HG03442 (cell line): ENCODE measurements around the gene RALGAPA1.
A peak's percentile ranks its signal among the peaks of the same experiment; 100 is the strongest.

Source experiments
- ATAC-seq: cut with Tn5 transposase; IDR thresholded peaks from one replicate; pipeline ENCODE4 v1.9.1; 2021; ENCODE audit warnings: mild to moderate bottlenecking, moderate library complexity; ENCODE audit not compliant: unreplicated experiment

Gene RALGAPA1

DNA sequence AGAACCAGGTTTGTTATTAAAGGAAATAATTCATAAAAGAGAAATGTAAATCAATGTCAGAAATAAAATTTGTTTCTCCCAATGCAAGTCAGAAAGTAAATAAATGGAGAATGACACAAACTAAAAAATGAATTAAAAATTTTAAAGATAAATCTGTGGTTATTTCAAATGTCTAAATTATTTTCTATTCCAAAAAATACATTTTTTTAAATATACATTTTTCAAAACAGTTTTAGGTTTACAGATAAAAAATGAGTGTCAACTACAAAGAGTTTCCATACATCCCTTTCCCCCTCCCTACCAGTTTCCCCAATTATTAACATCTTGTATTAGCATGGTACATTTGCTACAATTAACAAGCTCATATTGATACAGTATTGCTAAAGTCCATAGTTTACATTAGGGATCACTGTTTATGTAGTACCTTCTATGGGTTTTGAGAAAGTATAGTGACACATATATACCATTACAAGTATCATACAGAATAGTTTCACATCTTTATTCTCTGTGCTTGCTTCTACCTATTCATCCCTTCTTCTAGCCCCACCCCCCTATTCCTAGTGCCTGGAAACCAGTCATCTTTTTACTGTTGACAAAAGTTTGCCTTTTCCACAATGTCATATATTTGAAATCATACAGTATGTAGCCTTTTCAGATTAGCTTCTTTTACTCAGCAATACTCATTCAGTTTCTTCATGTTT is 104.2 kb downstream of the RALGAPA1 start:
- ATAC-seq, result no peak

DNA sequence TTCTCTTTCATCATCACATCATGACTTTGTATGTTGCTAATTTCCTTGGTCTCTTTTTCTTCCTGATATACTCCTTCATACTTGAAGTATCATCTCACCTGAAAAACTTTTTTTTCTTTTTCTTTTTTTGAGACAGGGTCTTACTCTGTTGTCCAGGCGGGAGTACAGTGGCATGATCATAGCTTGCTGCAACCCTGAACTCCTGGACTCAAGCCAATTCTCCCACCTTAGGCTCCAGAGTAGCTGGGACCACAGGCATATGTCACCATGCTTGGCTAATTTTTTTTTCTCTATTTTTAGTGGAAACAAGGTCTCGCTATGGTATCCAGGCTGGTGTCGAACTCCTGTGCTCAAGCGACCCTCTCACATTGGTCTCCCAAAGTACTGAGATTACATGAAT is 107.6 kb downstream of the RALGAPA1 start:
- ATAC-seq, result no peak

DNA sequence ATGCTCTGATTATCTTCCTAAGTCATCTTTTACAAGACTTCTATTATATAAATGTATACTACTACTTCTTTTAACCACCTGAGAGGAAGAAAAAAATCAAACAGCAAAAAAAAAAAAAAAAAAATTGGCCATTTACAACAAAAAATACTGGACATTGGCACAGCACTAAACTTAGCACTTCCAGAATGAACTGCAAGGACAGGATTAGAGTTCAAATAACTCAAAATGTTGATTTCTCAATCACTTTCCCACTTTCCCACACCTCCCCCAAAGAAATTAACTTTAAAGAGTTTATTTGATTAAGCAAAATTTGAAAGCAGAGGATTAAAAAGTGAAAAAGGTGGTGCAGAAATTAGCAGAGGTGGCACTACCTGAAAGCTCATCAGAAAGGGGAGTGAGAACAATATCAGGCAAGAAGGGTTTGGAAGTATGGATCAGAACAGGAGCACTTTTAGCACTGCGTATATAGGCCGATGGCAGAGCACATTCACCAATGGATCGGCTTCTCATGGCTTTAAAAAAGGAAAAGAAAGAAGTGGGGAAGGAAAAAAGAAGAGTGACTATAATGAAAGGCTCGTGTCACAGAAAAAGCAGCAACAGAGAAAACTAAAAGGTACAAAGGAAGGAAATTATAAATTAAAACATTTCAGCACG is 109.2 kb downstream of the RALGAPA1 start:
- no peak for ATAC-seq

DNA sequence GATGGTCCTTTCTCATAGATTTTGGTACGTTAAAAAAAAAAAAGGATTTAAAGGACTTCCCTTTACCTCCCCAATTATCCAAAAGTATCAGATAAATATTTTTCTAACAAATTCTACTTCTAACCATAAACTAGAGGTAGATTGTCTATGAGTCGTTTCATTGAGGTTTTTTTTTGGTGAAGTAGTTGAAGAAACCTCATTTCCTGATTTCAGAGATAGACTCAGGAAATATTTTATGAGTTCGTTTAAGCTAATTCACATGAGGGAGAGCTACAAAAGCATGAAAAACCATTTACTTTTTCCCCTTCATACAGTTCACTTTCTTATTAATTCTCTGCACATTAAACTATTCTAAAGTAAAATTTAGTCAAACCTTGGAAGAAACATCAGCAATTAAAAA is 112.5 kb downstream of the RALGAPA1 start:
- no peak for ATAC-seq

DNA sequence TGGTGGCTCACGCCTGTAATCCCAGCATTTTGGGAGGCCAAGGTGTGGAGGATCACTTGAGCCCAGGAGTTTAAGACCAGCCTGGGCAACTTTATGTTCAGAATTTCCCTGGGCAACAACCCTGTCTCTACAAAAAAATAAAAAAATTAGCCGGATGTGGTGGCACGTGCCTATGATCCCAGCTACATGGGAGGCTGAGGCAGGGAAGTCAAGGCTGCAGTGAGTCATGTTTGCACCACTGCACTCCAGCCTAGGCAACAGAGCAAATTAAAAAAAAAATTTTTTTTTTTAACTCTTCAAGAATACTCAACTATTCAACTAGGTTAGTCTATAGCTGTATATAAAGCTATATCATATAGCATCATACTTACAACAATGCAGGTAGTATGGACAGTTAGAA is 113.0 kb downstream of the RALGAPA1 start:
- ATAC-seq, result no peak

DNA sequence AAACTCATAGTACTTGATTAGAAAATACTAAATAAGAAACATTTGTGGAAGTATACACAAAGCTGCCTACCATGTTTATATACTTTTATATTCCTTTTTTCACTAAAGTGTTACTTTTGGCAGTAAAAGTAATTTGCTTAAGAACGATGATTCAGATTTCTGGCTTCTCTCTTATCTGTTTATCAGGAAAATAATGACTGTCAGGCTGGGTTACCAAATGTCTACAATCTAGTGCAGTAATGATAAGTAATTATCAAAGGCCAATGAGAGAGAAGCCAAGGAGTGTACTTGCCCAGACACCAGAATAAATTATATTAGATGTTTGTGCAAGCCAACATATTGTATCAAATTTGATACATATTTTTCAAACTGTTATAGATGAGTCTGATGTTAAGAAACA is 113.4 kb downstream of the RALGAPA1 start:
- no peak for ATAC-seq

DNA sequence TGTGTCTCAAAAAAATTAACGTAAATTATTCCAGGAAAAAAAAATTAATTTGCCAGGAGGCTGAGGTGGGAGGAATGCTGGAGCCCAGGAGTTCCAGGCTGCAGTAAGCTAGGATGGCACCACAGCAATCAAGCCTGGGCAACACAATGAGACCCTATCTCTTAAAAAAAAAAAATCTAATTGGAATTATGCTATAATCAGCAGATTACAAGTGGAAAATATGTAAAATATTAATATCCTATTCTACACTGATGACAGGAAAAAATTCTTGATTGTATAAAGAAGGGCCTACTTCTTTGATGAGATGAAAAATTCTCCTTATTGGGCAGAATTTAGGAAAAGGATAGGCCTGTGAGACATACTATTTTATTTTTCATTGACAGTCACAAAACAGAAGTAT is 114.0 kb downstream of the RALGAPA1 start:
- no peak for ATAC-seq

DNA sequence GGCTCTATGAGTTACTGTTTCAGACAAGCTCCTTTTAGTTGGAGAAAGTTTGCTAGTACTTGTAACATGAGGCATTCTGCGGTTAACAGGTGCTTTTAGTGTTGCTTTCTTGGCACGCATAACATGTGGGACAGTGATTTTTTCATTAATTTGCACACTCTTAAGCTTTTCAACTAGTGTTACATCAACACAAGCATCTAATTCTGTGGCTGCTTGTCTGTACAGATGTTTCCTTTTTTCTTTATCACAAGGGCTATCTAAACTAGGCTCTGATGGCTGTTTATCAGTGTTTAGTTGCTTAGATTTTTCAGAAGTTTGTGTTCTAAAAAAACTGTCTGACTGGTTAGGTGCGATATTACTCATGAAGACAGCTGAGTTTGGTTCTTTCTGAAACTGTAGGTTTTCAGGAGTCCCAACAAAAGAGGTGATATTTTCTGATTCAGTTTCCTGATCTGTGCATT is 120.1 kb downstream of the RALGAPA1 start:
- peak; percentile 61 for ATAC-seq

DNA sequence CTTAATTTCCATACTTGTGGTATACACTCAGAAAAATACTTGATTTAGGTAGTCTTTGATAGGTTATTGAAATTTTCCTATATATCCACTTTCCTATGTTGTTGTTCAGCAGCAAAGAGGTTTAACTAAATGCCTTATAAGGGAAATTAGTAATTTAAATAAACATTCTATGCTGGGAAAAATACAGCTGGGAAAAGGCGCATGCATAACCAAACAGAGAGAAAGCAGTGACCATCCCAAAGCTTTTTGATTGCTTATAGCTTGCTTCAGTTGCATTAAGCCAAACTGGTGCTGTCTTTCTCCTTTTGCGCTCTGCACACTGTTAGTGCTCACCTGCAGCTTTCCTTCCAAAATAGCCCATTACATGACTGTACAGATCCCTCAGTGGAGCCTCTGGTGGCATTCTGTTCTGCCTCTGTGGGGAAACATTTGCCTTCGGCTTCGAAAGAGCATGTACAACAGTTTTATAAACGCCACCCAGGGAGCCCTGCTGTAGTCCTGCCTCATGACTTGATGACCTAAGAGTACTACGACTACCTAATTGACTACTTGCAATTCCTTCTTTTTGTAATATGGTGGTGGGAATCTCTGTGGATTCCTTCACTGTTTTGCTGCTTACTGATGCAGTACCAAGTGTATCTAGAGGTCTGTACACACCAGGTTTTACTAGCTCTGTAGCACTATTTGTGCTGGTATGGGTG is 120.8 kb downstream of the RALGAPA1 start:
- no peak for ATAC-seq

DNA sequence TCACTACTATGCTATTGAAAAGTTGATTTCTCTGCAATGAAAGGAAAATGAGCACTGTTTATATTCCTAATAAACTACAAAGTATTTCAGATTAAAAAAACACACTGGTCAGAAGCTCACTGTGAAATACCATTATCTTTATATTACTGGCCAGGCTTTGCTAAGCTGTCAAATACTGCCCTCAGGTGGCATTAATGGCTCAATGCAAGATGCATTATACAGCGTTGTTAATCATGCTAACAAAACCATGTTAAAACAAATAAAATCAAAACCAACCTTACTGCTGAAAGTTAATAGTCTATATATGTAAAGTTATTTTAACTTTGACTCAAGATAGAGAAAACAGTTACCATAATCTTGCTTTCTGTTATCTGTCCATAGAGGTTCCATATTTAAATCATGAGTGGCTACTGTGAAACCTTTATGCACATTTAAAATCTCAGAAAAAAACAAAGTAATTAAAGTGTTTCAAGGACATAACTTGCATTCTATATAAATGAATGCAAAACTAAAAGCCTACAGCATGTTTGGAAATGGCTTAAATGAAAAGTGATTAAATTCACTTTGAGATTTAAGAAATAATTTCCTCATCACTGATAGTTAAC is 121.7 kb downstream of the RALGAPA1 start:
- peak; percentile 35 for ATAC-seq

DNA sequence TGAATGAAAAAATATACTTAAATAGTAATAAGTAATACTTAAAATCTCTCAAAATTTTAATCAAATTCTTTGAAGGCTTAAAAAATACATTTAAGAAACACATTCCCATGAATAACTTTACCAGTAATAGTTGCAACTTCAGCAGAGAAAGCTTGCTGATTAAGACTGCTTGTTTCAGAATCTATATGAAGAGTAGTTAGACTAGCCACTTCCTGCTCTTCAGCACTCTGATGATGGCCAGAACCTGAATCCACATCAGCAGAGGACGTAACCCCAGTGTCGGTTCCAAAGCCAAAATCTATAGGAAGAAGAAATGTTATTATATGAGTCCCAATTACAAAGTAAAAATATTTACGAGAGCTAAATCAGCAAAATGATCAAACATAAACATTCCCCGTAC is 125.4 kb downstream of the RALGAPA1 start:
- ATAC-seq, result peak; percentile 68

DNA sequence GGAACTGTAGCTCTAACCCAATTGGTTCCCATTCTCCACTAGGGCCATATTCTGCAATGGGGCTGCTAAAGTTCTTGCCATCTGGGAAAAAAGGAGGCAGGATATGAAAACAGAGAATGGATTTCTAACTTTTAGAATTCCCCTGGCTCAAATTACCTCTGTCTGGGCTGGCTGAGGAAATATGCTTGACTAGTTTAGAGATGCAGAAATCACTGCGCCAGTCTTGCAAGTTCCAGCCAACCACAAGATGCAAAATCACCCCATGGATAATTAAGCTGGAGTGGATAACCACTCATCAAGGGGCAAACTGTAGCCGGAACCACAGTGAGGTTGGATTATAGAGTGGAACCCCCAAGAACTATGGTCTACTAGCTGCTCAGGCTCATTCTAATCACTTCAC is 126.3 kb downstream of the RALGAPA1 start:
- no peak for ATAC-seq

DNA sequence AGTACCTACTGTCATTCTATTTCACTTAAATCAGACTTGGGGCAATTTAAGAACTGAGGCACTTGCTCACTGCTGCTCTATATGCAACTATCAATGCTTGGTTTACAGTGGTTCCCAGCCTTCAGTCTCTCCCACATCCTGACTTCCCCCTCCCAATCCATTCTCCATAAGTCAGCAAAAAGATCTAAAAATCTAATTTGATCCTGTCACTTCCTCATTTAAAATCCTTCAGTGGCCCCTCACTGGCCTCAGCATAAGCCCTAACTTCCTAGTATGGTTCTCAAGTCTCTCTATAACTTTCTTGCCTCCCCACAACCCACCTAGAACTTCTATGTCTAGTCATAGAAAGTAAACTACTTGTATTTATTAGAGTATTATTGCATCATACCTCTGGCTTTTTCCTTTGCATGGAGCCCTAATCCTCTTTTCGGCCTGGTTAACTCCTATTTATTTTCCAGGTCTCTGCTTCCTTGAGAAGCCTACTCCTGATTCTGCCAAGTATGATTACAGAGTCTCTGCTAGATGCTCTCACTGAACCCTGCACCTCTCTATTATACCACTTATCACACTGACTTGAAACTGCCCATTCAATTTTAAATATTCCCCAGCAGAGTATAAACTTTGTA is 130.6 kb downstream of the RALGAPA1 start:
- ATAC-seq, result no peak

DNA sequence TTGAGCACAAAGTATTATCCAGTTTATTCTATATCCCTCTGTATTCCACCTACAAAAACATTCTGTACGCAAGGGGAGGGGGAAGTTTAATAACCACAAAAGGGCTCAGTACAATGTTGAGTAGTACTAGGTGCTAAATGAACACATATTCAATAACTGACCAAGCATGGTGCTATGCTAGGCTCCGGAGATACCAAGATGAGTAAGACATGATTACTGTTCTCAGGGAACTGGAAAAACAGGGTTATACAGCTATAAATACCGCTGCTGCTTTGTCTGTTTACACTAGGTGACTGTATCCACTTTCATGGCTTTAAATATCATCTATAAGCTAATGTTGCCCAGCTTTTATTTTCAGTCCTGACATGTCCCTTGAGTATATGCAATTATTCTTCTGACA is 139.3 kb downstream of the RALGAPA1 start:
- ATAC-seq, result peak; percentile 86

DNA sequence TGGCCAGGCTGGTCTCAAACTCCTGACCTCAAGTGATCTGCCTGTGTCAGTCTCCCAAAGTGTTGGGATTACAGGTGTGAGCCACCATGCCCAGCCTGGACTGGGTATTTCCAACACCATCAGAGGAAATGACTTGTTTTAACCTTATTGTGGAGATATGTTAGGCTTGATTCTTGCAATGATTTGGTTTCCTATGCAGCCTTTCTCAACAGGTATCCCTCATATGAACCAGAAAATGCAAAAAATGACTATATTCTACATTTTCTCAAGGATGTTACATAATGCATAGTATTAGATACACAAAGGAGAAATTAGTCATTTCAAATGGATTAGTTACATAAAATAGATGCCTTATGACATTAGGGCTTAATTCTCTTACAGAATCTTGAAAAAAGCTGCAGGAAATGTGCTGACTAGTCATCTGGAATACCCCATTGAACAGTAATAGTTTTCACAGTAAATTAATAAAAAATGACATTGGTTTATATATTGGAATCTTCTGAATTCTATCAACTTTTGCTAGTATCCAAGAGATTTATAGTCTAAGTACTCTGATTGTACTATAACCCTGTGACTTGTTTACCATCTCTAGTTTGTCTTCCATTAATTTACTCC is 142.6 kb downstream of the RALGAPA1 start:
- ATAC-seq, result no peak

DNA sequence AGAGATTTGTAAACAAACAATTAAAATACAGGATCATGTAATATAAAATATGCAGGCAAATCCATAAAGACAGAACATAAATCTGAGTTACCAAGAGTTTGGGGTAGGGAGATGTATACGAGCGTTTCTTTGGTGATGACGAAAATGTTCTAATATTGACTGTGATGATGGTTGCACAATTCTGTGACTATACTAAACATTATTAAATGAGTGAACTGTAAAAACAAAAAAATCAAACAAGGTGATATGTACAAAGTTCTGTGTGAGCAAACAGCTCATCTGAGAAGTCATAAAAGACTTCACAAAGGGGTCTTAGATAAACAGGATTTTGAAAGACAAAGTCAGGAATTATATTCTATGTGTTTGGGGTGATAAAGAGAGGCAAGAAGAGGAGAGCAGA is 147.2 kb downstream of the RALGAPA1 start:
- ATAC-seq, result no peak

DNA sequence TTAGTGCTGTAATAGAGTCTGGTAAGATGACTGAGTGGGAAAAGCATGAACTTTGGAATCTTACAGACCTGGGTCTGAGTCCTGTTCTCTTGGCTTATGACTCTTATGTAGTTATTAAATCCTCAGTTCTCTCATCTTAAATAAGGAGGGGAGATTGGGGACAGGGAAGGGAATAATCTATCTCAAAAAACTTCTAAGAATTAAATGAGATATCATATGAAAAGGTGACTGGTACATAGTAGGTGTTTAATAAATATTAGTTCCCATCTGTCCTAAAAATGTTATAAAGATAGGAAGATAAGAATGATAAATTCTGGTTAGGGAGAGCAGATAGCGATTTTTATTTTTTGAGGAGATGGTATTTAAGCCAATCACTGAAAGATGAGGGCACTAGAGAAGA is 156.1 kb downstream of the RALGAPA1 start:
- no peak for ATAC-seq

DNA sequence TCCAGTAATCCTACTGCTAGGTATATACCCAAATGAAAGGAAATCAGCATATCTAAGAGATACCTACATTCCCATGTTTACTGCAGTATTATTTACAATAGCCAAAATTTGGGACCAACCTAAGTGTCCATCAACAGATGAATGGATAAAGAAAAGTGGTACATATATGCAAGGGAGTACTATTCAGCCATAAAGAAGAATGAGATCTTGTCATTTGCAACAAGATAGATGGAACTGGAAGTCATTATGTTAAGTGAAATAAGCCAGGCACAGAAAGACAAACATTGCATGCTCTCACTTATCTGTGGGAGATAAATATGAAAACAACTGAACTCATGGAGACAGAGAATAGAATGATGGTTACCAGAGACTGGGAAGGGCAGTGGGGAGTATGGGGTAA is 165.6 kb downstream of the RALGAPA1 start:
- no peak for ATAC-seq

DNA sequence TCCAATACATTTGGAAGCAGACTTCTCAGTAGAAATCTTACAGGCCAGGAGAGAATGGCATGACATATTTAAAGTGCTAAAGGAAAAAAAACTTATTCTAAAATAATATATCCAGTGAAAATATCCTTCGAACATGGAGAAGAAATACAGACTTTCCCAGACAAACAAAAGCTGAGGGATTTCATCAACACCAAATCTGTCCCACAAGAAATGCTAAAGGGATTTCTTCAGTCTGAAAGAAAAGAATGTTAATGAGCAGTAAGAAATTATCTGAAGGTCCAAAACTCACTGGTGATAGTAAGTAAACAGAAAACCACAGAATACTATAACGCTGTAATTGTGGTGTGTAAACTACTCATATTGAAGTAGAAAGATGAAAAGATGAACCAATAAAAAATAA is 171.2 kb downstream of the RALGAPA1 start:
- ATAC-seq, result no peak

DNA sequence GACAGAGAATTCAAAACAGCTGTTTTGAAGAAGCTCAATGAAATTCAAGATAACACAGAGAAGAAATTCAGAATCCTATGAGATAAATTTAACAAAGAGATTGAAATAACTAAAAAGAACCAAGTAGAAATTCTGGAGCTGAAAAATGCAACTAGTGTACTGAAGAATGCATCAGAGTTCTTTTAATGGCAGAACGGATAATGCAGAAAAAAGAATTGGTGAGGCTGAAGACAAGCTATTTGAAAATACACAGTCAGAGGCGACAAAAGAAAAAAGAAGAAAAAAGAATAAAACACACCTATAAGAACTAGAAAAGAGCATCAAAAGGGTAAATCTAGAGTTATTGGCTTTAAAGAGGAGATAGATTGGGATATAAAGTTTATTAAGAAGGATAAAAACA is 171.8 kb downstream of the RALGAPA1 start:
- ATAC-seq, result no peak

DNA sequence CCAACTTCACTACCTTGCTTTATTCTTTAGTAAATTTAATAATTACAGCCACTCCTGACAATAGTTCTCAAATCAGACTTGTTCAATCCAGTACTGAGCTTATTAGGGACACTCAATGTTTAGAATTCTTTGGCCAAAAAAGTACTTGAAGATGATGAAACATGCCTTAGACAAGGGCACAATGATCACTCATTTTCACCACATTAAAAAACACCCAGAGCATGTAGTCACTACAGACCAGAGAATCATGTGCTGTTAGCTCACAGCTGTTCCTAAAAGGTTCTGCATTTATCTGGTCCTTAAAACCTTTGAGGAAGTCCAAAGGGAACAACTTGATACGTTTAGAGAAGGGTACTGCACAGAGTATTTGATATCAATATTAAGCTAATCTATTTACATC is 176.4 kb downstream of the RALGAPA1 start:
- ATAC-seq, result no peak
